ENCODE data around the gene SAMD4A. TPM values are rescaled to one million over a fixed set of nuclear protein-coding genes. Genes with fewer than 3 reads are reported as not detected.

The SAMD4A gene
- total and polyA plus RNA-seq, 10 donors = 2.3 to 31.0 (median 21.2) TPM

DNA sequence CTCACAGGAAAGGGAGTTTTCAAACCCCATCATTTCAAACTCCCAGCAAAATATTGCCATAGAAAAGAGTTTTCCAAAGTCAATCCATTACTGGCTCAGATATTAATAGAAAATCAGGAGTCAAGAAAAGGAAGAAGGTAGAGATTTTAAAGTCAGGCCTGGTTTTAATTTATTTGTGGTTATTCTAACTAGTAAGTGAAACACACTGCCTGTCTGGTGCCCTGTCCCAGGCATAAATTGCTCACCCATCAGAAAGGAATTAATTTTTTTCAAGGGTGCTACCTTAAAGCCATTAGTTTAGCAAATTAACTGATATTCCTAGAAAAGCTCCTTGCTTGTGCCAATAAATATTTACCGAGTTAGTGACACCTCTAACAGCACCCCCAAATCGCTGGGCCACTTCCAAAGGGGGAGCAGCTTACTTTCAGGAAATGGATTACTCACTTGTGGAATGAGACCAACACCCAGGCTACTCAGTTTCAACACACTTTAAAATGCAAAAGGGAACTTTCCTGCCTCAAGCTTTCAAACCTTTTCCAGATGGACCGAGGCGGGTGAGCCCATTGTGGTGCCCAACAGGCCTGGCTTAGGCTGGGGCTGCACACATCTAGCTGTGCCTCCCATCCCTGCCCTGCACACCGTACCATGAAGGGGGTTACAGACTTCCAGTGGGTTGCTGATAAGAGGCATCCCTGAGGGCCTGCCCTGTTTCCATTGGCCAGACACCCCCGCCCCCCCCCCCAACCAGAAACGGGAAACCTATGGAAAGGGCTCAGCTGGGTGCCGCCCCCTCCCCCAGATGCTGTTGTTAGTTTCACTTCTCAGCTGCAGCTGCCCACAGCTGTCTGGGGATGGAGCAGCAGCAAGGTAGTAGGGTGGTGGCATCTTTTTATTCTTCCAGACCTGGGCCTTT is 117.2 kb downstream of the SAMD4A start:
- H3K9me3 ChIP-seq = no peaks in the 10 kb centered on the region
- H3K4me1 ChIP-seq = peaks cover 0 to 31% (median 15%) of the 10 kb centered on the region in 6 donors
- H3K36me3 ChIP-seq = no peaks in the 10 kb centered on the region
- no peak for DNase-seq
- H3K4me3 ChIP-seq = no peak overlapping the region
- intact Hi-C loops (cut with DNase I; ENCODE audit: low total_unique reads) = no loop called here
- TF ChIP-seq POLR2A (IDR thresholded peaks at IDR 0.05) = no peak
- TF ChIP-seq POLR2AphosphoS5 (IDR thresholded peaks at IDR 0.05) = no peak
- TF ChIP-seq, protein P1, sequence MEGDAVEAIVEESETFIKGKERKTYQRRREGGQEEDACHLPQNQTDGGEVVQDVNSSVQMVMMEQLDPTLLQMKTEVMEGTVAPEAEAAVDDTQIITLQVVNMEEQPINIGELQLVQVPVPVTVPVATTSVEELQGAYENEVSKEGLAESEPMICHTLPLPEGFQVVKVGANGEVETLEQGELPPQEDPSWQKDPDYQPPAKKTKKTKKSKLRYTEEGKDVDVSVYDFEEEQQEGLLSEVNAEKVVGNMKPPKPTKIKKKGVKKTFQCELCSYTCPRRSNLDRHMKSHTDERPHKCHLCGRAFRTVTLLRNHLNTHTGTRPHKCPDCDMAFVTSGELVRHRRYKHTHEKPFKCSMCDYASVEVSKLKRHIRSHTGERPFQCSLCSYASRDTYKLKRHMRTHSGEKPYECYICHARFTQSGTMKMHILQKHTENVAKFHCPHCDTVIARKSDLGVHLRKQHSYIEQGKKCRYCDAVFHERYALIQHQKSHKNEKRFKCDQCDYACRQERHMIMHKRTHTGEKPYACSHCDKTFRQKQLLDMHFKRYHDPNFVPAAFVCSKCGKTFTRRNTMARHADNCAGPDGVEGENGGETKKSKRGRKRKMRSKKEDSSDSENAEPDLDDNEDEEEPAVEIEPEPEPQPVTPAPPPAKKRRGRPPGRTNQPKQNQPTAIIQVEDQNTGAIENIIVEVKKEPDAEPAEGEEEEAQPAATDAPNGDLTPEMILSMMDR (IDR thresholded peaks at IDR 0.05 in 8 of 11, conservative IDR thresholded peaks at IDR 0.05 in 3 of 11) = no peak
- no peaks in the 10 kb centered on the region for H3K27me3 ChIP-seq (replicated peaks in 1 of 7)
- 43 to 53% (median 50%) methylated on average over 6 to 8 of the region's 8 CpGs for WGBS, 5 donors
- H3K27ac ChIP-seq = peak overlapping the region in 4 of 8 donors; percentile 4 to 68 (median 25)

DNA sequence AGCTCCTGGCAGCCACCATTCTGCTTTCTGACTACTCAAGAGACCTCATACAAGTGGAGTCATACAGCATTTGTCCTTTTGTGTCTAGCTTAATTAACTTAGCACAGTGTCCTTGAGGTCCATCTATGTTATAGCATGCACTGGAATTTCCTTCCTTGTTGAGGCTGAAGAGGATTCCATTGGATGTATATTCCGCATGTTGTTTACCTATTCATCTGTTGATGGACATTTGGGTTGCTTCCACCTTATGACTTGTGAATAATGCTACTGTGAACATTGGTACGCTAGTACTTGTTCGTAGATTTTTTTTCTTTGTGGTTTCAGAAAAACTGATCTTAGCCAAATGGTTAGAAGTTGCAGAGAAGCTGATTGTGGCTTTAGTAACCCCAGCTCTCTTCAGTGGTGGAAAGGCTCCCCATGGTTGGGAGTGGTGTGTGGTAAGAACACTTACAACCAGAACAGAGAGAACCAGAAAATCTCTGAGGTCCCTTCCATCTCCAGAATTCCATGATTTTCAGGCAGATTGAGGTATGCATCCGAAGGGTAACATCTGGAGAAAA is 118.4 kb downstream of the SAMD4A start:
- DNase-seq = no peak
- Histone ChIP-seq H3K4me1 (peaks cover 0 to 31% (median 15%) of the 10 kb centered on the region in 6 donors), H3K36me3 (no peaks in the 10 kb centered on the region), H3K4me3 (no peak overlapping the region), H3K9me3 (no peaks in the 10 kb centered on the region), H3K27ac (peak overlapping the region in 7 of 8 donors; percentile 63 to 74 (median 67)), H3K27me3 (replicated peaks in 1 of 7) (no peaks in the 10 kb centered on the region)
- TF ChIP-seq POLR2AphosphoS5 (IDR thresholded peaks at IDR 0.05) = no peak
- TF ChIP-seq POLR2A (IDR thresholded peaks at IDR 0.05) = no peak
- TF ChIP-seq, protein P1 (IDR thresholded peaks at IDR 0.05 in 8 of 11, conservative IDR thresholded peaks at IDR 0.05 in 3 of 11) = no peak
- WGBS, 5 donors = 57 to 74% (median 64%) methylated on average over 4 of the region's 4 CpGs
- intact Hi-C loops (cut with DNase I; ENCODE audit: low total_unique reads) = no loop called here

DNA sequence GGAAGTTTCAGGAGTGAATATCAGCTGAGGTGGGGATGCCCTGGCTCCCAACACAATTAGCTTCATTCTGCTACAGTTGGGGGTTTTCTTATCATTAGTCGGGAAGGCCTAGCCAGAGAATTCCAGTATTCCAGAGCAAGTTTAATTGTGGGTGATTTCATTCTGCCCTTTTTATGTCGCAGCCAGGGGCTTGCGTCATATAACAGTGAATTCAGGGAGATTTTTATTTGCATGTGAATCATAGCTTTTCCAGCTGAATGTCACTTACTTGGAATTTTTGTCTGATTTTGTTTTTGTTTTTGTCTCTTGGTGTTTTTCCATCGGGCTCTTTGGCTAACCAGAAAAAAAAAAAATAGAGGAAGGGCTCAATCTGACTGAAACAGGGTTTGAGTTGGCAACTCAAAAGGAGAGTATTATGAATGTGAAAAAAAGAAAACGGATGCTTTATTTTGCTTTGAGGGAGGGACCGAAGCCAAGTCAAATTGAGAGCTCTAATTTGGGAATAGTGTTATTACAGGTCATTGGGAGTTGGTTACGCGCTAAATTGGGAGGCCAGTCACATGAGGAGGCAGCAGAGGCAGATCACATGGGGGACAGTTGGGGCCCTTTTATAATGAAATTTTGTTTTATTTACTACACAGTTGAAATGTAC is 119.4 kb downstream of the SAMD4A start:
- 61 to 79% (median 73%) methylated on average over 8 of the region's 8 CpGs for WGBS, 5 donors
- Histone ChIP-seq H3K36me3 (no peaks in the 10 kb centered on the region), H3K4me1 (peaks cover under 1 to 38% (median 20%) of the 10 kb centered on the region in 6 donors), H3K4me3 (no peak overlapping the region), H3K9me3 (no peaks in the 10 kb centered on the region), H3K27ac (peak overlapping the region in 7 of 8 donors; percentile 63 to 75 (median 67)), H3K27me3 (replicated peaks in 1 of 7) (no peaks in the 10 kb centered on the region)
- intact Hi-C loops (cut with DNase I; ENCODE audit: low total_unique reads) = no loop called here
- DNase-seq = no peak
- TF ChIP-seq, protein P1 (IDR thresholded peaks at IDR 0.05 in 8 of 11, conservative IDR thresholded peaks at IDR 0.05 in 3 of 11) = no peak
- TF ChIP-seq POLR2AphosphoS5 (IDR thresholded peaks at IDR 0.05) = no peak
- TF ChIP-seq POLR2A (IDR thresholded peaks at IDR 0.05) = no peak
